EH (cell line): Measurements from ENCODE around the gene ASPSCR1.

Experiments
- DNase-seq: peaks from one replicate; pipeline ENCODE4 v3.0.0-alpha.2; 2015; ENCODE audit warnings: low read depth

The ASPSCR1 gene

DNA sequence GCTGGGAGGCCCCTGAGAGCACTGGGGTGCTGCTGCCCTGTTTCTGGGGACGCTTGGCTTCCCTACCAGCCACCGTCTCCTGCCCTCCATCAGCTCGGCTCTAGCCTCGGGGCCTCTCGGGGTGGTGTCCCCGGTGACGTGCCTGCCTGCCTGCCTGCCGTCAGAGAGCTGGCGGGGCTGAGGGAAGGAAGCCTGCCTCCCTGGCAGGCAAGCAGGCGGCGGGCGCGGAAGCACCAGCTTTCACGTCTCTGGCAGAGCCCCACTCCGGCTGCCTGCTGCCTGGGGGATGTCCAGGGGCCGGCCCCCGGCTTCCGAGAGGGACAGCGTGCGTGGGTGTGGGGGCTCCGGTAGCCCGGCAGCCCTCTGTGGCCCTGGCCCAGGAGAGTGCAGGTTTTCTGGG, 35.9 kb downstream of the ASPSCR1 start:
- DNase-seq, result peak; percentile 59

DNA sequence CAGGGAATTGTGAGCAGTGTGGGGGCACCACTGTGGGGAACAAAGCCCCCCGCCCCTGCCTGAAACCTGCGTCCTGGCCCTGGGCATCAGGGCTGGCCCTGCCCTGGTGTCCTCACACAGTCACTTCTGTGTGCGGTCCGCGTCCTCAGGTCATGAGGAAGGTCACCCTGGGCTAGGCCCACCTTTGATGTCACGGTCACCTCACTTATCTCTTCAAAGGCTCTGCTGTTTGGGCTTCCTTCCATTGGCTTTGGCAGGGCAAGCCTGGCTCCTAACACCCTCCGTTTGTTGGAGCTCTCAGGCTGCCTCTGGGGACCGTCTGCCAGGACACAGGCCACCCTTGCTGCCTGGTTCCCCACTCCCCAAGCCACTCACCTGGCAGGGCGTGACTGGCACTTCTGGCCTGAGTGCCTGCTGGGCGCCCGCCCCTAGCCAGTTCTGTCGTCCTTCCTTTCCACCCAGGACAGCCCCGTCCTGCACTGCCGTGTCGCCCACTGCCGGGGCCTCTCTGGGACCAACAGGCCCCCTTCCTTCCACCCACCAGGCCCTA, 36.4 kb downstream of the ASPSCR1 start:
- DNase-seq, result no peak

DNA sequence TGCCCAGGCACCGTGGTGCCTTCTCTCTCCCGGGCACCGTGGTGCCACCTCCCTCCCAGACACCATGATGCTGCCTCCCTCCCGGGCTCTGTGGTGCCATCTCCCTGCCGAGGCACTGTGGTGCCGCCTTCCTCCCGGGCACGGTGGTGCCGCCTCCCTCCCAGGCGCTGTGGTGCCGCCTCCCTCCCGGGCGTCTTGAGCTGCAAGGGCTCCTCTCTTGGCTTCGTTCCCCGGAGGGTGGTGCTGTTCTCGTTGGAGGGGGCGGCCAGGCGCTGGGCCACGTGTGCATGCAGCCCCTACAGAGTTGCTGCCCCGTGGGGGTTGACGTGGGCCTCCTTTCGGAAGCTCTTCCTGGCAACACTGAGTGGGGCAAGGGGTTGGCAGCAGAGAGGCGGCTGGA, 37.0 kb downstream of the ASPSCR1 start:
- DNase-seq, result no peak

DNA sequence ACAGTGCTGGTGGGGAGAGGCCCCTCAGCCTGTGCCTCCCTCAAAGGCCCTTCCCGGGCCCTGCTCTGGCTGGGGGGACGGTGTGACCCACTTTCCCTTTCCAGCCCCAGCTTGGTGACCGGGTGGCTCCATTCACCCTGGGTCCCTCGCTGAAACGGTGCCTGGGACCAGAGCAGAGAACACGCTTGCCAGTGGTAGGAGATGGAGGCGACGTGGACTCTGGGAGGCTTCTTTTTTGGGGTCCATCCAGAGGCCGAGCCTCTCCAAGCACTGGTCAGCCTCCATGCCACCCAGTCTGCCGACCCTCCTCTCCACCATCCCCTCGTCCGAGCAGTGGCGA, 37.5 kb downstream of the ASPSCR1 start:
- DNase-seq, result no peak

DNA sequence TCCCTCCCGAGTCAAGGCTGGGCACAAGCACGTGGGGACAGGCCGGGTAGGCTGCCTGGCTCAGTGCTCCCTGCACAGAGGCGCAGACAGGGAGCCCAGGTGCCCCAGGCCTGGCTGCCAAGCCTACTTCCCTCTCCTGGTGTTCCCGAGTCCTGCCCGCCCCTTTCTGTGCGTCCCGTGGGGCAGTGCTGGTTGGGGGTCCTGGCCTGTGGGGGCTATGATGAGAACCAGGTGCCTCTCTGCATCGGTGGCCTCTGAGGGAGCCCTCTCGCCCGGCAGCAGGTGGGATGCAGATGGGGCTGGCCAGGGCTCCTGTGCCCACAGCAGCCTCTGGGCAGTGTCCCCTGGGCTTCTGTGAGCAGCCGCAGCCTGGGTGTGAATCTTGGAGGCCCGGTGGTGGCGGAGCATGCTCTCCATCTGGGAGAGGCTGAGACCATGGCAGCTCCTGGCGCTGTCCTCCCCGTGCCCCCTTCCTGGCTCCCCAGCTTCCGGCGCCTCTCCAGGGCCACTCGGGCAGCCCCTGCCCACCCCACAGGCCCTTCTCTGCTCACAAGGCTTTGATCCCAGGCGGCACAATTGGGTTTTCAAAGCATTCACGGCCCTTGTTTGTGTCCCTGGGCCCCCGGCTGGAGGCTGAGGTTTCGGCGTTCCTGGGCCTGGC, 38.0 kb downstream of the ASPSCR1 start:
- DNase-seq, result no peak

DNA sequence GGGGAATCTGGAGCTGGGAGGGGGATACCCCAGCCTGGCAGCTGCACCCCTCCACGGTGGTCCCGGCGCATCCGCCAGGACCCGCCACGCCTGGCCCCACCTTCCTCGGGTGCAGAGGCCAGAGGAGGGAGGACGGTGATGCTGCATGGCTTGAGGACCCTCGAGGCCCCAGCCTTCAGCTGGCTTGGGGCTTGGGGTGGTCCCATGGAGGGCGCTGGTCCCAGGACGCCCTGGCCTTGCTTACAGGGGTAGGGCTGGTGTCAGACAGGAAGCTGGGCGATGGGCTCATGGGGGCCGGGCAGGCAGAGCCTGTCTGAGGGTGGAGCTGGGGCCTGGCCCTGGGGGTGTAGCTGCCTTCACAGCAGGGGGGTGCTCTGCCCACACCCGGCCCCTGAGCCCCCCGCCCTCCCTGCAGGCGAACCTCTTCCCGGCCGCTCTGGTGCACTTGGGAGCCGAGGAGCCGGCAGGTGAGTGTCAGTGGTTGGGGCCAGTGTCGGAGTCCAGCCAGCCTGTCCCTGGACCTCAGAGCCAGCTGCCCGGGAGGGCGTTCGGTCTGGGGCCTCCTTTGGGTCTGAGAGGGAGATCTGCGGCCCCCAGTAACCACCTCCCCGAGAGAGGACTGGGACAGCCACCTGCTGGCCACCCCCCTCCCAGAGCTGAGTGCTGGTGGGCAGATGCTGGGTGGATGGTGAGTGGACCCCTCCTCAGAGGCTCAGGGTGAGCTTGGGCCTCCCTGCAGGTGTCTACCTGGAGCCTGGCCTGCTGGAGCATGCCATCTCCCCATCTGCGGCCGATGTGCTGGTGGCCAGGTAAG, 38.8 kb downstream of the ASPSCR1 start:
- DNase-seq, result no peak

DNA sequence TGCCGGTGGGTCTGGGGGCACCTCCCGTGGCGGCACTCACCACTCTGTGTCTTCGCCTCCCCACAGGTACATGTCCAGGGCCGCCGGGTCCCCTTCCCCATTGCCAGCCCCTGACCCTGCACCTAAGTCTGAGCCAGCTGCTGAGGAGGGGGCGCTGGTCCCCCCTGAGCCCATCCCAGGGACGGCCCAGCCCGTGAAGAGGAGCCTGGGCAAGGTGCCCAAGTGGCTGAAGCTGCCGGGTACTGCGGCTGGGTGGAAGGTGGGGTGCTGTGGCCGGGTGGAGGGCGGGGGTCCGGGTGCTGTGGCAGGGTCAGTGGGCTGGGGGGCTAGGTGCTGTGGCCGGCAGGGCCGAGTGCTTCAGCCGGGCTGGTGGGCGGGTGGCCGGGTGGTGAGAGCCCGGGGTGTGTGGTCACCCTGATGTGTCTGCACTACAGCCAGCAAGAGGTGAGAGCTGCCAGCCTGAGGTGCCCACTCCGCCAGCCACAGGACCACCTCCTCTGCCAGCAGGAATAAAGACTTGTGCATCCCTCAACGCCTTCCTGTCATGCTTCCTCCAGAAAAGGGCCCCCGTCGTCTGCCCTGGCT, 39.5 kb downstream of the ASPSCR1 start:
- no peak for DNase-seq

DNA sequence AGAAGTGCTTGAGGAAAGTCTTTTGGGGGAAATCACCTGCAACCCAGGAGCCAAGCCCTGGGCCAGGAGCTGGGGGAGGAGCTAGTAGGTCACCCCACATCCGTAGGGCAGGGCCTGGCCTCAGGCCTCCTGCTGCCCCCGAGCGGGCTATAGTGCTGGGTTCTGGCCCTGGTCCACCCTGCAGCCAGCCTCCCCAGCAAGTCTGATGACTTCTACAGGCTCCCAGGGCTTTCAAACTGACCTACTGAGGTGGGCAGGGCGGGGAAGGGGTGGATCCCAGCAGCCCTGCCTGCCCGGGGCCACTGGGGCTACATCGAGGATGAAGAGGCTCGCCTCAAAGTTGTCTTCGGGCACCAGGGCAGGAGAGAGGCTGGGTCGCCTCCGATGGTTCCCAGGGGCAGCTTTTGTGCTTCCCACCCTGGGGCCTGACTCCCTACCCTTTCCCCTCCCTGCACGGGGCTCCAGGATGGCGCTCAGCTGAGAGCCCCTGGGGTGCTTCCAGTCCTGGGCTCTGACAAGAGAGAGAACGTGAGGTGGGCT, 40.3 kb downstream of the ASPSCR1 start:
- no peak for DNase-seq

DNA sequence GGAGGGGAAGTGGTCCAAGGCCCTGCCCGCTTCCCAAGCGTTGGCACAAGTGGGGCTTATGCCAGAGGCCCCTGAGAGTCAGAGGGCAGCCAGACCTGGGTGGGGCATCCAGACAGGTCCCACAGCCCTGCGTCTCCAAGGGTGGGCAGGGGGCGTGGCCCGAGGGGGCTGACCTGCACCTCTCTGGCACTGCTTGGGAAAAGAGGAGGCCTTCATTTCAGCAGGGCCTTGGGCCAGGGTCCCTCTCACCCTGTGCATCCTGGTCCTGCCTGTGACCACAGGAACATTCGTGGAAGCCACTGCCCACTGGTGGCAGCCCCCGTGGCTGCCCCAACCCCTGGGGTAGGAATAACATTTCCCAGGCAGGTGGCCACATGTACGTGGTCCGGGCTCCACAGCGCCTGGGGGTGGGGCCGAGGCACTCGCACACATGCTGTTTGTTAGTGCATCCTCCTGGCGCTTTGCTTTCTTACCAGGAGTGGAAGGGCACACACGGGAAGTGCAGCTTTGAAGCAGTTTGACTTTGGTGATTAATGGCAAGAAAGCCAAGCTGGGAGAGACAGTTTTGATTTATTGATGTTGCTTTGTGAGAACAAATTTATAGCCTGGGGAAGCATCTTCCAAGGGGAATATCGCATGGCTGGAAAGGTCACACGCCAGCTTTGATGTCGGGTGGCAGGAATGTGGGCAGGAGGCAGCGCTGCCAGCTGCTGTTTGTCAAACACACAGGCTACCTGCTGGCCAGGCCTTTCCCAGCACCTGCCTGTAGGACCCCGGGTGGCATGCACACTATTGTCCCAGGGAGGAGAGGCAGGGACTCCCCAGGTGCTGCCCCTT, 40.9 kb downstream of the ASPSCR1 start:
- DNase-seq, result no peak

DNA sequence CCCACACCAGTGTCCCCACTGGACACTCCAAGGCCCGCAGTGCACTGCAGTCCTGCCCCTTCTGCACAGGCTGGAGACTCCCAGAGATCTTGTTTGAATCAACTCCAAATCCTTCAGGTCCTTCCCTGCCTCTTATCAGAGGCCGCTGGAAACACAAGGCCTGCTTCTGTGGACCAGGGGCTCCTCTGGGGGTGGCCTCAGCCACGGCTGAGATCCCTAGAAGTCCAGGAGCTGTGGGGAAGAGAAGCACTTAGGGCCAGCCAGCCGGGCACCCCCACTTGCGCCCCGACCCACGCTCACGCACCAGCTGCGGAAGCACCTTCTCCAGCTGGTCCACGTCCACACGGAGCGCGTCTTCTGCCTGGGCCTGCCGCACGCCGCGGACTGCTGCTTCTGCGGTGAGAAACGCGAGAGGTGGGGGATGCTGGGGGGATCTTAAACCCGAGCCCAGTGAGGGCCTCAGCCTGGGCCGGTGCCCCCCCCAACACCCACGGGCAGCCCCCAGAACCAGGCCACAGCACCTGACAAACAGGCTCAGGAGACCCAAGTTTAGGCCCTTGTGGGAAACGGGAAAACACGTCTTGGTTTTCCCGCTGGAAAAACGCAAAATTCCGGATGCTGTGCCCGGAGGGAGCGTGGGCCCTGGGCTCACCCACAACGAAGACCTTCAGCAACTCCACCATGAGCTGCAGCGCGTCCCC, 41.7 kb downstream of the ASPSCR1 start:
- no peak for DNase-seq

DNA sequence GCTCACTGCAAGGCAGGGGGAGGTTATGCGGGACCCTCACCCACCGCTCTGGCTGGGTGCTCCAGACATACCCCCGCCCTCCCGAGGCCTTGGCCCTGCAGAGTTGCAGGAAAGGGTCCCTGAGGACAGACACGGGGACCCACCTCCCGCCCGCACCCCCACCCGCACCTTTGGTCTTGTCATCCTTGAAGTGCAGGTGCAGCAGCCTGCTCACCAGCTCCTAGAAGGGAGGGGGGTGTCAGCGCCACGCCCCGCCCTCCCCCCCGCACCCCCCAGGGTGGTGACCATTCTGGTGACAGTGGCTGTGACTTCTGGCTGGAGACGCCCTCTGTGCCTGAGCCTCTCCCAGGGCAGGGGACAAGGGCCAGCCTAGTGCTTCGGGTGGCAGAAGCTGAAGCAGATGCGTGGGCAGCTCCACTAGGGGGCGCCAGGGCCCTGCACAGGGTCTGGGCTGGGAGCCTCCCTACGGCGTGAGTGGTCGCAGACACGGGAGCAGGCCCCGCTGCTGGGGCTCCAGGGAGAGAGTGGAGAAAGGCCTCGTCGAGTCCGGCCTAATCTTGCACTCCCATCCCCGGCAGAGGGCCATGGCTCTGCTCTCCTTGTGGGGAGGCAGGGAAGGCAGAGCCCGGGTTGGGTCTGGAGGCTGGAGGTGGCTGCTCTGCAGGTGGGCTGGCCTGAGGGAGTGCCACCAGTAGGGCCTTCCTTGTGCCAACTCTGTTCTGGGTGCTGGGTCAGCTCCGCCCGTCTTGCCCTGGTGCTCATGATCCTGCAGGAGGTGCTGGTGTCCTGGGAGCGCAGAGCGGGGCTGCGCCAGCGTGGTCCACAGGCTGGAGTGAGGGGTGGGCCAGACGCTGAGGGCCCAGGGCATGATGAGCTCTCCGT, 42.5 kb downstream of the ASPSCR1 start:
- peak; percentile 39 for DNase-seq

DNA sequence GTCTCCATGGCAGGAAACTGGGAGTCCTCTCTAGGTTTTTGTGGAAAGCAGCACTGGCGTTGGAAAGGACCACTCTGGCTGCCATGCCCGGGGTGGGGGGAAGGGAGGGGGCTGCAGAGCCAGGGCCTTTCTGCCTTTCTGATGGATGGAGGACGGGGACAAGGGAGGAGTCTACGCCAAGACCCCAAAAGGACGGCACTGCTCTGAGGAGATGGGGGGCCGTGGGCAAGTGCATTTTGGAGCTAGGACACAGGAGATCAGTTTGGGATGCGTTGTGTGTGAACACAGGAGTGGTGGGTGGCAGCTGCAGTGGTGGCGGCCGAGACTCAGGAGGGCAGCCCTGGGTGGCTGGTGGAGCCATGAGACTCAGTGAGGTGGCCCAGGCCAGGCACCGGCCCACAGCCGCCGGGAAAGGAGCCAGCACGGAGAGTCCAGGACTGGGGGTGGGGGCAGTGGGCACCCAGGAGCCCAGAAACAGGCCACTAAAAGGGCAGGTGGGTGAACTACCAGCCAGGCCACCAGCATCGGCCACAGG, 43.2 kb downstream of the ASPSCR1 start:
- DNase-seq, result no peak

DNA sequence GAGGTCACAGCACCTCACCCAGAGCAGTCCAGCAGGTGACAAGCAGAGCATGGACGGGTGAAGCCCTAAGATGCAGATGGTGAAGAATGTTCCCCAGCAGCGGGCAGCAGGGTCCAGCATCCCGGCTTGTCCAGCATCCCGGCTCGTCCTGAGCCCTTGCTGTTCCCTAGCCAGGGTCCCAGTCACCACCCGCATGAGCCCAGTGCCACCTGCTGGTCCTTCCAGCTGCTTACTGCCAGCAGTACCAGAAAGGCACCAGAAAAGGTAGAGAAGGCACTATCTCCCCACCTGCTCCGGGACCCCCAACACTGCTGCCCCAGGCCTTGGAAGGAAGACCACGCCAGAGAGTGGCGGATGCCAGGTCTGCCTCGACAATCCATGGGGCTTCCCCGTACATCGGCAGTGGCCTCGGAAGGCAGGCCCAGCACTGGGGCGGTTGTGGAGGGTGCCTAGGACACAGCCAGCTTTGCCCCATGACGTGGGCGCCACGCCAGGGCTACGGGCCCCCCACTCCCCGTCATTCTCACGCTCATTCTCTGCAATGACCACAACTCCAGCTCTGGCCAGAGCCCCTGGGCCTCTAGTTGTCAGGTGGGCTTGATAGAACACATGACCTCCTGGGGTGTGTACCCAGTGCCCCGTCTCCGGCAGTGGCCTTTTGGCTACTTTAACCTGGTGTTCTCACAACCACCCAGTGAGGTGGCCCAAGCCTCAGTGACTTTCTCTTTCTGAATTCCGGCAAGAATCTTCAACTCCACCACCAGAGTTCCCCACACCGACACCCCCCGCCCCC, 43.9 kb downstream of the ASPSCR1 start:
- DNase-seq, result peak; percentile 83

DNA sequence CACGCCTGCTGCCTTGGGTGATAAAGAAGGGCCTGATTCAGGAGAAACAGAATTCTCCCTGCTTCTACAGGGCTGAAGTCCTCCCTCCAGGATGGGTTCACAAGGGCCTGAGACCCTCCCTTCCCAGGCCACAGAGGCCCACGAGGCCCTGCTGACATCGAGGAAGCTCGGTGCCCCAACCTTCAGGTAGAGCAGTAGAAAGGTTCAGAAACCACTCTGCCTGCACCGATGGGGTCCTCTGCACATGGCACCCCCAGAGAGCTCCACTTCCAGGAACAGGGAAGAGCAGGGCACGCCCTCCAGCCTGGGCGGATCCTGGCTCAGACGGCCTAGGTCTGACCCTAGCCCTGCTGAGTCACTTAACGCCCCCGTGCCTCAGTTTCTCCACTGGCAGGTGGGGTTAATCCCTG, 44.5 kb downstream of the ASPSCR1 start:
- DNase-seq, result no peak

DNA sequence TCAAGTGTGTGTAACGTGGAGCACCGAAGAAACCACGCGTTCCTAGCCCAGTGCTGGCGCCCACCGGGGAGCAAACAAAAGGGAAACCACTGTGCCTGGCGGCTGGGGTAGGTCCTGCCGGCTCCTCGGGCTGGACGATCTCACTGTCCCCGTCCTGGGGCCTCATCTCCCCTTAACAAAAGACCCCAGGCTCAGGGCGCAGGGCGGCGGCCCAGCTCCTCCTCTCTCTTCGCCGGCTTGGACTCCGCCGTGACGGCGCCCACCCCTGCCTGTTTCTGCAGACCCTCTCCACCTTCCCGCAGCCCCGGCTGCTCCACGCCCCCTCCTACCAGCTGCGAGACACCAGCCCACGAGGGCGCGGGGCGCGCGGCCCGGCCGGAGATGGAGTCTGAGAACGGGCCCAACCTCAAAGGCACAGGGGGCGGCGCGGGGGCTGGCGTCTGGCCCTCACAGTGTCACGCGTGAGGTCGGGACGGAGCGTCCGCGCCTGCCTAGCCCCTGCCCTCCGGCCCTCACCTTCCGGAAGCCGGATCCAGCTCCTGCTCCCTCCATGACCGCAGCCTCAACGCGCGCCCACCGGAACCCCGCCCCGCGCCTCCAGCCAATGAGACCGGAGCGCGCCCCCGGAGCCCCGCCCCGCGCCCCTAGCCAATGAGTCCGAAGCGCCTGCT, 45.0 kb downstream of the ASPSCR1 start, which contains the start of gene CENPX:
Gene CENPX (minus strand): TSS at position 569 of the 671 bp plus-strand sequence. CDS start 17 bp downstream, at position 552.
- peak; percentile 8 for DNase-seq

DNA sequence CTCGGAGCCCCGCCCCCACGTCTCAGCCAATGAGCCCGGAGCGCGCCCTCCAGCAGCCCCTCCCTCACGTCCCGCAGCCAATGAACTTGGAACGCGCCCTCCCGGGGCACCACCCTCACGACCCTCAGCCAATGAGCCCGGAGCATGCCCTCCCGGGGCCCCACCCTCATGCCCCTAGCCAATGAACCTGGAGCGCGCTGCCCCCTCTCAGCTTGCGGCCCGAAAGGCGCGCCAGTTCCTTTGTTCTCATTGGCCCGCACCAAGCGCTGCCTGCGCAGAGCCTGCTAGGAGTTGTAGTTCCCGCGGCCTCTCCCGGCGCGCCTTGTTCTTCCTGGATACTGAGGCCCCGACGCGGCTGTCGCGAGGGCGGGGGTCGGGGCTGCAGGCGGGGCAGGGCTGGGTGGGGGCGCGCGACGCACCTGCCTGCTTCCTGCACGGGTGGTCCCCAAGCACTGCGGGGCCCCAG, 45.6 kb downstream of the ASPSCR1 start, which contains the start of gene LRRC45:
Gene LRRC45 (plus strand): TSS at position 325 of the 466 bp plus-strand sequence. CDS start 339 bp downstream, outside the sequence.
- DNase-seq, result peak; percentile 100

DNA sequence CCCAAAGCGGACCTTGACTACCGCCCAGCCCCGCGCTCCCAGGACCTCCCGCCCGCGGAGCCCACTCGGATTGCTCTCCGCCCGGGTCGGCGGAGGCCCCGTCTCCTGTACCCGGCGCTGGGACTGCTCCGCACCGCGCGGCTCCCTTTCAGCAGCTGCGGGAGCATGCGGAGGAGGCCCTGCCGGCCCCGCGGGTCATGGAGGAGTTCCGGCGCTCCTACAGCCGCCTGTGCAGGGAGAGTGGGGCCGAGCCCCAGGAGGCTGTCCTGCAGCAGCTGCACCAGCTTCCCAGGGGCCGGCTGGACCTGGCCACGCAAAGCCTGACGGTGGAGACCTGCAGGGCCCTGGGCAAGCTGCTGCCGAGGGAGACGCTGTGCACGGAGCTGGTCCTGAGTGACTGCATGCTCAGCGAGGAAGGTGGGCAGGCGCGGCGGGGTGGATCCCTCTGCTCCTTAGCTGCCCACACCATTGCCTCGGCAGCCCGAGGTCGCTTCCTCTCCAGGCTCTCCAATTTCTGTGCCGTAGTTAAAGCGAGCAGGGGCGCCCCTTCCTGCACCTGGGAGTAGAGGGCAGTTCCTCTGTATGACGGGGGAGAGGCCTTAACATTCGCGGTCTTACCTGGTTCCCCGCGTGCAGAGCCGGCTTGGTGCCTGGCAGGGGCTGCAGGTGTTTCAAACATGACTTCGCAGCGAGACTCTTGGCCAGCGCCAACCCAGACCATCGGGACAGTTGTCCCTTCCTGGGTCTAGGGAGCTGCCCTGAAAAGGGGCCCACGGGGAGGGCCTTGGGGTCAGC, 46.2 kb downstream of the ASPSCR1 start:
- peak; percentile 26 for DNase-seq
